ENCODE results near the gene FAM111A.
"Not testable (repeated sequence)": the region's sequence is repeated elsewhere in the genome, so short reads cannot be mapped to it uniquely, and the experiment has no call there.

The FAM111A gene

GRCh38 chr11:59135648-59136461, 6.8 kb upstream of the FAM111A start:
- peak; percentile 100 for TF ChIP-seq CTCF (IDR thresholded peaks at IDR 0.05; ENCODE audit: low read depth, low read length)
- in situ Hi-C loops (cut with HindIII; ENCODE audit: low sequenced_read_pairs) = no loop called here
- peak; percentile 76 for DNase-seq (ENCODE audit: low read depth, low spot score)
- H3K4me3 ChIP-seq (ENCODE audit: low read depth, low read length) = peak overlapping the region; percentile 10

DNA sequence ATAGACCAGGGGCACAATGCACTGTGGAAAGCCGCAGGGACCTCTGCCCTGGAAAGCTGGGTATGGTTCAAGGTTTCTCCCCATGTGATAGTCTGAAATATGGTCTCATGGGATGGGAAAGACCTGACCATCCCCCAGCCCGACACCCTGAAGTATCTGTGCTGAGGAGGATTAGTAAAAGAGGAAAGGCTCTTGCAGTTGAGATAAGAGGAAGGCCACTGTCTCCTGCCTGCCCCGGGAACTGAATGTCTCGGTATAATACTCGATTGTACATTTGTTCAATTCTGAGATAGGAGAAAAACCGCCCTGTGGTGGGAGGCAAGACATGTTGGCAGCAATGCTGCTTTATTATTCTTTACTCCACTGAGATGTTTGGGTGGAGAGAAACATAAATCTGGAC, 6.1 kb upstream of the FAM111A start:
- DNase-seq (ENCODE audit: low read depth, low spot score); H3K4me3 ChIP-seq (ENCODE audit: low read depth, low read length); in situ Hi-C loops (cut with HindIII; ENCODE audit: low sequenced_read_pairs): not testable (repeated sequence)

GRCh38 chr11:59137190-59137589, 5.5 kb upstream of the FAM111A start:
- no peak overlapping the region for H3K4me3 ChIP-seq (ENCODE audit: low read depth, low read length)
- no peak for TF ChIP-seq CTCF (IDR thresholded peaks at IDR 0.05; ENCODE audit: low read depth, low read length)
- in situ Hi-C loops (cut with HindIII; ENCODE audit: low sequenced_read_pairs) = no loop called here
- no peak for DNase-seq (ENCODE audit: low read depth, low spot score)

- TF ChIP-seq CTCF (IDR thresholded peaks at IDR 0.05; ENCODE audit: low read depth, low read length) = no peak
- no peak overlapping the region for H3K4me3 ChIP-seq (ENCODE audit: low read depth, low read length)
- in situ Hi-C loops (cut with HindIII; ENCODE audit: low sequenced_read_pairs) = no loop called here
- no peak for DNase-seq (ENCODE audit: low read depth, low spot score)
Observed at GRCh38 chr11:59138643-59139042, 4.0 kb upstream of the FAM111A start.

DNA sequence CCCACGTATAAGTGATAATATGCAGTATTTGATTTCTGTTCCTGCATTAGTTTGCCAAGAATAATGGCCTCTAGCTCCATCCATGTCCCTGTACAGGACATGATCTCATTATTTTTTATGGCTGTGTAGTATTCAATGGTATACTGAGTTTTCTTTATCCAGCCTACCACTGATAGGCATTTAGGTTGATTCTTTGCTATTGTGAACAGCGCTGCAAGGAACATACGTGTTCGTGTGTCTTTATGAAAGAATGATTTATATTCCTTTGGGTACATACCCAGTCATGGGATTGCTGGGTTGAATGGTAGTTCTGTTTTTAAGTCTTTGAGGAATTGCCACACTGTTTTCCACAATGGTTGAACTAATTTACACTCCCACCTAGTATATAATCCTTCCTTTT, 1.5 kb upstream of the FAM111A start:
- TF ChIP-seq CTCF (IDR thresholded peaks at IDR 0.05; ENCODE audit: low read depth, low read length) = no peak
- H3K4me3 ChIP-seq (ENCODE audit: low read depth, low read length) = no peak overlapping the region
- in situ Hi-C loops (cut with HindIII; ENCODE audit: low sequenced_read_pairs) = no loop called here
- DNase-seq (ENCODE audit: low read depth, low spot score) = no peak

DNA sequence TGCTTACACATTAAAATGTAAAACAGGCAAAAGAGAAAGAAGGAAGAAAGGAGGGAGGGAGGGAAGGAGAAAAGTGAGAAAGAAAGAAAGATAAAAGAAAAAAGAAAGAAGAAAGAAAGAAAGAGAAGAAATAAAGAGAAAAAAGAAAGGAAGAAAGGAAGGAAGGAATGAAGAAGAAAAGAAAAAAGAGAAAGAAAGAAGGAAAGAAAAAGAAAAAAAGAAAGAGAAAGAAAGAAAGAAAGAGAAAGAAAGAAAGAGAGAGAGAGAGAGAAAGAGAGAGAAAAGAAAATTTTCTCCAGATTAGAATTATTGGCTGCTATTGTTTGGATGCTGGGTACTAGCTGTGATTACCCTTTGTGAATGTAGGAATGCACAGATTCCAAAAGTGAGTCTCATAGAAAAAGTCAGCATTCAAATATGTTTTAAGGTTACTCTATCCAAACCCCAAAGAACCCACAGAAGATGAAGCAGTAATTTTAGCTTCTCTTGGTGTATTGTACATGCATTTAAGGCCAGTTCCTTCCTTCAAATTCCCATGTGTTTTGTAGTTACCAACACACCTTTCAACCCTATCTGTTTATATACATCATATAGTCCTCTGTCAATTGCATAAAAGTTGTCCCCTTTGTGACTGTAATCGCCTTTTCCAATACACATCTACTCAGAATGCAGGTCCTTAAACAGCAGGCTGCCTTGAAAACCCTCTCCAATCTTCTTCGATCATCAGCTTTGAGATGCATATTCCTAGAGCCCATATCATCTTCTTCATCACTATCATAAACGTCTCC, 789 bp upstream of the FAM111A start:
- in situ Hi-C loops (cut with HindIII; ENCODE audit: low sequenced_read_pairs) = no loop called here
- peak; percentile 43 for DNase-seq (ENCODE audit: low read depth, low spot score)
- H3K4me3 ChIP-seq (ENCODE audit: low read depth, low read length) = peak overlapping the region; percentile 94
- TF ChIP-seq CTCF (IDR thresholded peaks at IDR 0.05; ENCODE audit: low read depth, low read length) = no peak

- peak overlapping the region; percentile 51 for H3K4me3 ChIP-seq (ENCODE audit: low read depth, low read length)
- peak; percentile 38 for DNase-seq (ENCODE audit: low read depth, low spot score)
- in situ Hi-C loops (cut with HindIII; ENCODE audit: low sequenced_read_pairs) = no loop called here
- no peak for TF ChIP-seq CTCF (IDR thresholded peaks at IDR 0.05; ENCODE audit: low read depth, low read length)
Observed at GRCh38 chr11:59144096-59144495, 1.4 kb downstream of the FAM111A start.

All from astrocyte of the spinal cord (primary cell).